Measurements from ENCODE around the gene CUL9. TPM values are rescaled to one million over a fixed set of nuclear protein-coding genes. Genes with fewer than 3 reads are reported as not detected.

The CUL9 gene
- polyA plus RNA-seq, 3 donors: 2.9 to 68.8 (median 3.8) TPM

DNA sequence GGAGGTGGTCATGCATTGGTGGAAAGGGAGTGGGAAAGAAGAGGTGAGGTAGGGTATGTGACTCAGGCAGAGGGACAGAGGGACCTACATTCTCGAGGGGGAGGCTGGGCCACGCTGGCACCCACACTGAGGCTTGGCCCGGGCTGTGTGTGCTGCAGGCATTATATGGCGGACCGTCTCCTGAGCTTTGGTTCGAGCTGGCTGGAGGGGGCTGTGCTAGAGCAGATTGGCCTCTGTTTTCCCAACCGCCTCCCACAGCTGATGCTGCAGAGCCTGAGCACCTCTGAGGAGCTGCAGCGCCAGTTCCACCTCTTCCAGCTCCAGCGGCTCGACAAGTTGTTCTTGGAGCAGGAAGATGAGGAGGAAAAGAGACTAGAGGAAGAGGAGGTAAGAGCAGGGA lies 23.9 kb downstream of the CUL9 start:
- Histone ChIP-seq H3K9ac (ENCODE audit: insufficient read depth, low read length, poor library complexity, severe bottlenecking) (no peak overlapping the region), H3K9me3 (replicated peaks in 1 of 2; ENCODE audit: control insufficient read depth in 1 of 2, insufficient read depth in 1 of 2, low read length in 2 of 2) (no peaks in the 10 kb centered on the region), H3K27ac (ENCODE audit: low read depth in 1 of 2, low read length in 2 of 2) (no peak overlapping the region), H4K20me1 (ENCODE audit: insufficient read depth, low read length) (no peaks in the 10 kb centered on the region), H3K4me3 (replicated peaks in 1 of 3; ENCODE audit: low read depth in 2 of 3, low read length in 3 of 3) (no peak overlapping the region), H3K4me2 (replicated peaks; ENCODE audit: extremely low read depth, low read length, poor library complexity, severe bottlenecking) (no peak overlapping the region), H2AFZ (ENCODE audit: insufficient read depth, low read depth, low read length, poor library complexity, severe bottlenecking) (no peak overlapping the region), H3K79me2 (ENCODE audit: insufficient read depth, low read length) (no peaks in the 10 kb centered on the region), H3K36me3 (replicated peaks in 1 of 2; ENCODE audit: control insufficient read depth in 1 of 2, insufficient read depth in 2 of 2, low read length in 2 of 2) (peaks cover 19 to 33% of the 10 kb centered on the region in 2 donors), H3K27me3 (ENCODE audit: control insufficient read depth in 2 of 2, insufficient read depth in 2 of 2, low read length in 2 of 2) (no peaks in the 10 kb centered on the region), H3K4me1 (ENCODE audit: control insufficient read depth in 1 of 2, insufficient read depth in 2 of 2, low read length in 2 of 2) (no peaks in the 10 kb centered on the region)
- Mint-ChIP-seq H3K9me3 (peaks cover 0 to 2% (median 0%) of the 10 kb centered on the region in 7 donors), H3K4me1 (no peaks in the 10 kb centered on the region), H3K36me3 (peaks cover 38 to 44% of the 10 kb centered on the region in 2 donors), H3K4me3 (no peak overlapping the region), H3K27ac (peak overlapping the region in 4 of 7 donors; percentile 20 to 65 (median 31)), H3K27me3 (ENCODE audit: low read depth in 3 of 3) (no peaks in the 10 kb centered on the region)
- intact Hi-C loops (cut with micrococcal nuclease): no loop called here
- TF ChIP-seq, protein P1, sequence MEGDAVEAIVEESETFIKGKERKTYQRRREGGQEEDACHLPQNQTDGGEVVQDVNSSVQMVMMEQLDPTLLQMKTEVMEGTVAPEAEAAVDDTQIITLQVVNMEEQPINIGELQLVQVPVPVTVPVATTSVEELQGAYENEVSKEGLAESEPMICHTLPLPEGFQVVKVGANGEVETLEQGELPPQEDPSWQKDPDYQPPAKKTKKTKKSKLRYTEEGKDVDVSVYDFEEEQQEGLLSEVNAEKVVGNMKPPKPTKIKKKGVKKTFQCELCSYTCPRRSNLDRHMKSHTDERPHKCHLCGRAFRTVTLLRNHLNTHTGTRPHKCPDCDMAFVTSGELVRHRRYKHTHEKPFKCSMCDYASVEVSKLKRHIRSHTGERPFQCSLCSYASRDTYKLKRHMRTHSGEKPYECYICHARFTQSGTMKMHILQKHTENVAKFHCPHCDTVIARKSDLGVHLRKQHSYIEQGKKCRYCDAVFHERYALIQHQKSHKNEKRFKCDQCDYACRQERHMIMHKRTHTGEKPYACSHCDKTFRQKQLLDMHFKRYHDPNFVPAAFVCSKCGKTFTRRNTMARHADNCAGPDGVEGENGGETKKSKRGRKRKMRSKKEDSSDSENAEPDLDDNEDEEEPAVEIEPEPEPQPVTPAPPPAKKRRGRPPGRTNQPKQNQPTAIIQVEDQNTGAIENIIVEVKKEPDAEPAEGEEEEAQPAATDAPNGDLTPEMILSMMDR (IDR thresholded peaks at IDR 0.05): no peak
- no peak for DNase-seq
- 97% methylated on average over 7 of the region's 10 CpGs for WGBS (ENCODE audit: insufficient coverage)

- H3K36me3 Mint-ChIP-seq: peaks cover 35 to 36% of the 10 kb centered on the region in 2 donors
- H3K4me1 ChIP-seq (ENCODE audit: control insufficient read depth in 1 of 2, insufficient read depth in 2 of 2, low read length in 2 of 2): no peaks in the 10 kb centered on the region
- TF ChIP-seq, protein P1 (IDR thresholded peaks at IDR 0.05): no peak
- H3K9me3 ChIP-seq (replicated peaks in 1 of 2; ENCODE audit: control insufficient read depth in 1 of 2, insufficient read depth in 1 of 2, low read length in 2 of 2): no peaks in the 10 kb centered on the region
- no peak overlapping the region for H3K4me3 Mint-ChIP-seq
- H3K79me2 ChIP-seq (ENCODE audit: insufficient read depth, low read length): no peaks in the 10 kb centered on the region
- H3K9ac ChIP-seq (ENCODE audit: insufficient read depth, low read length, poor library complexity, severe bottlenecking): no peak overlapping the region
- no peaks in the 10 kb centered on the region for H4K20me1 ChIP-seq (ENCODE audit: insufficient read depth, low read length)
- H3K27me3 ChIP-seq (ENCODE audit: control insufficient read depth in 2 of 2, insufficient read depth in 2 of 2, low read length in 2 of 2): no peaks in the 10 kb centered on the region
- H3K27me3 Mint-ChIP-seq (ENCODE audit: low read depth in 3 of 3): no peaks in the 10 kb centered on the region
- H3K27ac Mint-ChIP-seq: no peak overlapping the region
- no peak overlapping the region for H3K4me2 ChIP-seq (replicated peaks; ENCODE audit: extremely low read depth, low read length, poor library complexity, severe bottlenecking)
- no peaks in the 10 kb centered on the region for H3K4me1 Mint-ChIP-seq
- no peak overlapping the region for H3K27ac ChIP-seq (ENCODE audit: low read depth in 1 of 2, low read length in 2 of 2)
- no CpG with 5 or more reads among the region's 2 CpGs for WGBS (ENCODE audit: insufficient coverage)
- H2AFZ ChIP-seq (ENCODE audit: insufficient read depth, low read depth, low read length, poor library complexity, severe bottlenecking): no peak overlapping the region
- intact Hi-C loops (cut with micrococcal nuclease): no loop called here
- H3K4me3 ChIP-seq (replicated peaks in 1 of 3; ENCODE audit: low read depth in 2 of 3, low read length in 3 of 3): no peak overlapping the region
- H3K9me3 Mint-ChIP-seq: peaks cover 0 to 2% (median 0%) of the 10 kb centered on the region in 7 donors
- DNase-seq: no peak
- H3K36me3 ChIP-seq (replicated peaks in 1 of 2; ENCODE audit: control insufficient read depth in 1 of 2, insufficient read depth in 2 of 2, low read length in 2 of 2): peaks cover 16 to 30% of the 10 kb centered on the region in 2 donors
These were observed 25.3 kb downstream of the CUL9 start for GRCh38 chr6:43207286-43207685.

Measured in CD14-positive monocyte (primary cell).